GM12878 (cell line): Measurements from ENCODE around the gene COL1A1. TPM values are rescaled to one million over a fixed set of nuclear protein-coding genes. Genes with fewer than 3 reads are reported as not detected.

Experiments
- ATAC-seq: fragments of 200-7000 bp; cut with Tn5 transposase; 3 replicates; pipeline ENCODE4 v1.9.1; 2020; ENCODE audit warnings: mild to moderate bottlenecking, moderate library complexity
- BruUV-seq: library from RNA; stranded (reverse); fragments of 400-500 nt; replicated peaks from 2 replicates; lab custom pipeline; 2021; lab: Mats Ljungman, UMichigan
- CTCF ChIA-PET: fragments of 300-600 bp; sonication (Branson Sonifier 250); formaldehyde crosslinking; extraction: SDS; loops from one replicate; lab custom pipeline; 2021; ENCODE audit warnings: inconsistent platforms; lab: Yijun Ruan, JAX
- POLR2A ChIA-PET: fragments of 350-600 bp; formaldehyde crosslinking; extraction: SDS; loops from one replicate; lab custom pipeline; 2021; ENCODE audit warnings: inconsistent platforms; lab: Charles Lee
- RAD21 ChIA-PET: fragments of 300-600 bp; sonication (Branson Sonifier 250); formaldehyde crosslinking; loops from one replicate; lab custom pipeline; 2023; ENCODE audit warnings: antibody characterized with exemption; ENCODE audit not compliant: unreplicated experiment; lab: Charles Lee
- SMC1A ChIA-PET: fragments of 300-600 bp; sonication (Branson Sonifier 250); formaldehyde crosslinking; loops from one replicate; lab custom pipeline; 2023; ENCODE audit not compliant: unreplicated experiment, uncharacterized antibody; lab: Charles Lee
- DNase-seq: peaks from one replicate; pipeline ENCODE4 v3.0.0-alpha.2; 2011; ENCODE audit warnings: low read depth, low spot score
- FAIRE-seq: peaks from 3 replicates; lab custom pipeline; 2011; peaks lifted over from hg19 to GRCh38; lab: Jason Lieb, UNC
- H2AFZ ChIP-seq: 2 replicates; pipeline ENCODE4 v1.6.0; 2011; ENCODE audit warnings: low read depth, low read length, control low read depth; ENCODE audit not compliant: control insufficient read depth
- H3K27ac ChIP-seq: 2 replicates; pipeline ENCODE4 v1.5.1; 2011; ENCODE audit warnings: control low read depth; ENCODE audit not compliant: control insufficient read depth, insufficient read depth
- H3K27me3 ChIP-seq, 2 experiments: replicated peaks in 1 of 2; 2 replicates each; pipeline versions ENCODE4 v1.6.0 to v1.6.1; 2011; ENCODE audit warnings: low read length in 1 of 2; ENCODE audit not compliant: control insufficient read depth in 2 of 2, insufficient read depth in 2 of 2
- H3K36me3 ChIP-seq, 2 experiments: 2 replicates each; pipeline ENCODE4 v1.5.1; 2011; ENCODE audit warnings: low read length in 1 of 2; ENCODE audit not compliant: control insufficient read depth in 2 of 2, insufficient read depth in 2 of 2
- H3K4me1 ChIP-seq: 2 replicates; pipeline ENCODE4 v1.6.1; 2011; ENCODE audit warnings: mild to moderate bottlenecking, low read length, moderate library complexity, mixed read lengths; ENCODE audit not compliant: control insufficient read depth, insufficient read depth
- H3K4me2 ChIP-seq: 2 replicates; pipeline ENCODE4 v1.6.0; 2011; ENCODE audit warnings: control low read depth; ENCODE audit not compliant: control insufficient read depth, insufficient read depth
- H3K4me3 ChIP-seq: fragments of 200-600 bp; sonication (generic); 2 replicates; pipeline ENCODE4 v1.5.1; 2016
- H3K79me2 ChIP-seq: 2 replicates; pipeline ENCODE4 v1.6.0; 2011; ENCODE audit warnings: low read length; ENCODE audit not compliant: control insufficient read depth, insufficient read depth
- H3K9ac ChIP-seq: 2 replicates; pipeline ENCODE4 v1.8.0; 2011; ENCODE audit warnings: low read length, control low read depth, mixed read lengths; ENCODE audit not compliant: control insufficient read depth, insufficient read depth
- H3K9me3 ChIP-seq: replicated peaks from 3 replicates; pipeline ENCODE4 v1.5.1; 2011; ENCODE audit warnings: mild to moderate bottlenecking, low read length; ENCODE audit not compliant: control insufficient read depth, insufficient read depth
- H4K20me1 ChIP-seq: 2 replicates; pipeline ENCODE4 v1.6.0; 2011; ENCODE audit not compliant: control insufficient read depth, insufficient read depth
- CREM ChIP-seq: IDR thresholded peaks from 2 replicates; pipeline ENCODE4 v1.6.1; 2014; ENCODE audit warnings: antibody characterized with exemption, low read depth
- EGR1 ChIP-seq, 2 experiments: IDR thresholded peaks; 1 replicate in 1 of 2; 2 replicates in 1 of 2; pipeline ENCODE4 v1.6.1; 2011 to 2012; ENCODE audit warnings: low read depth in 2 of 2, low read length in 2 of 2, borderline replicate concordance in 1 of 2, mild to moderate bottlenecking in 1 of 2, moderate library complexity in 1 of 2
- HSF1 ChIP-seq: fragments of 150-350 bp; IDR thresholded peaks from 2 replicates; pipeline ENCODE4 v1.6.1; 2014; ENCODE audit warnings: mild to moderate bottlenecking, low read depth, low read length
- IKZF1 ChIP-seq: fragments of 450-650 bp; conservative IDR thresholded peaks from 2 replicates; pipeline ENCODE4 v1.6.1; 2017; ENCODE audit warnings: antibody characterized with exemption, mild to moderate bottlenecking
- KDM1A ChIP-seq: fragments of 200-600 bp; sonication (generic); IDR thresholded peaks from 2 replicates; pipeline ENCODE4 v1.6.1; 2016; ENCODE audit warnings: borderline replicate concordance
- KLF5 ChIP-seq: fragments of 450-650 bp; IDR thresholded peaks from 2 replicates; pipeline ENCODE4 v1.6.1; 2014; ENCODE audit warnings: mild to moderate bottlenecking; ENCODE audit not compliant: partially characterized antibody
- MEF2B ChIP-seq: fragments of 450-650 bp; IDR thresholded peaks from 2 replicates; pipeline ENCODE4 v1.6.1; 2018; ENCODE audit warnings: mild to moderate bottlenecking, moderate library complexity; ENCODE audit not compliant: partially characterized antibody, poor library complexity, severe bottlenecking
- NFXL1 ChIP-seq: fragments of 450-650 bp; IDR thresholded peaks from 2 replicates; pipeline ENCODE4 v1.6.1; 2017; ENCODE audit warnings: antibody characterized with exemption, mild to moderate bottlenecking, borderline replicate concordance
- NFYA ChIP-seq: IDR thresholded peaks from 2 replicates; pipeline ENCODE4 v1.6.1; 2011; ENCODE audit warnings: low read depth, mild to moderate bottlenecking, low read length, improper control_type of control experiment, borderline replicate concordance
- RELB ChIP-seq: fragments of 450-650 bp; IDR thresholded peaks from 2 replicates; pipeline ENCODE4 v1.6.1; 2017; ENCODE audit warnings: low read depth, mild to moderate bottlenecking, moderate library complexity
- SKIL ChIP-seq: fragments of 450-650 bp; IDR thresholded peaks from 2 replicates; pipeline ENCODE4 v1.6.1; 2017; ENCODE audit warnings: mild to moderate bottlenecking, low read depth, inconsistent platforms; ENCODE audit not compliant: poor library complexity, severe bottlenecking
- ZBTB33 ChIP-seq: fragments of 450-650 bp; IDR thresholded peaks from 2 replicates; pipeline ENCODE4 v1.6.1; 2017; ENCODE audit warnings: mild to moderate bottlenecking
- ZNF384 ChIP-seq: IDR thresholded peaks from 2 replicates; pipeline ENCODE4 v1.6.1; 2012; ENCODE audit warnings: low read depth, mild to moderate bottlenecking, low read length, improper control_type of control experiment, borderline replicate concordance
- WGBS: methylation state at CpG from one replicate; pipeline ENCODE4 v1.1.6; 2016; ENCODE audit warnings: low lambda C conversion rate; ENCODE audit not compliant: insufficient replicate concordance, insufficient coverage; ENCODE audit errors: missing lambda C conversion rate; 5-methylcytosine and 5-hydroxymethylcytosine counted together
- in situ Hi-C: fragments of 300-500 bp; cut with MboI; formaldehyde crosslinking; loops from 9 replicates; pipeline ENCODE4 v1.14.3; 2018; ENCODE audit warnings: mixed read lengths
- intact Hi-C: fragments of 100-400 bp; cut with micrococcal nuclease; formaldehyde crosslinking; loops from one replicate; pipeline ENCODE4 v1.14.2; 2022; ENCODE audit not compliant: unreplicated experiment
- polyA plus RNA-seq, 11 experiments: library from polyadenylated mRNA; depleted of rRNA in 4 of 11; unstranded in 6 of 11; stranded (reverse) in 5 of 11; fragments of >200 nt; fragmentation: Nextera tagmentation in 4 of 11; fragmentation: Illumina TruSeq in 1 of 11; extraction: Ambion mirVana in 4 of 11; extraction: Trizol in 1 of 11; gene quantifications; 1 replicate in 1 of 11; 2 replicates in 10 of 11; pipeline versions ENCODE4 v1.2.1 to v1.2.3, GENCODE V29; 2011 to 2016; ENCODE audit warnings: inconsistent platforms in 2 of 11, missing spikeins in 2 of 11, low read depth in 1 of 11
- total RNA-seq, 4 experiments: library from RNA; depleted of rRNA in 3 of 4; stranded (reverse); fragments of >200 nt in 3 of 4; fragmentation: Illumina TruSeq in 1 of 4; extraction: Trizol in 1 of 4; gene quantifications; 2 replicates each; pipeline versions ENCODE4 v1.2.1 to v1.2.3, GENCODE V29; 2013 to 2021

COL1A1 gene
- total and polyA plus RNA-seq, 10 of the 15 experiments (the other 5 are each of a cell fraction or from before 2014, with no cell fraction given): 0.18 to 7.7 (median 2.3) TPM

- 59% methylated on average over 15 of the region's 19 CpGs for WGBS
- Histone ChIP-seq H3K36me3 (peaks cover 0 to 6% of the 10 kb centered on the region in 2 experiments; a peak in 2 of 4 replicates), H4K20me1 (no peaks in the 10 kb centered on the region), H3K4me2 (peak overlapping the region; percentile 41; the same call in 1 of the 2 replicates), H3K4me3 (no peak overlapping the region), H3K27me3 (no peaks in the 10 kb centered on the region), H3K4me1 (peaks cover 23% of the 10 kb centered on the region), H2AFZ (no peak overlapping the region), H3K27ac (no peak overlapping the region), H3K9ac (no peak overlapping the region), H3K9me3 (no peaks in the 10 kb centered on the region), H3K79me2 (no peaks in the 10 kb centered on the region)
- no peak for FAIRE-seq
- CTCF ChIA-PET: interaction anchor here (0.6 to 3.5 kb wide), 3 partner anchors 15 to 105 kb away, joined by 3 to 26 read pairs (median 4); no protein-coding TSS in a partner anchor
- intact Hi-C loops (no loop called here), in situ Hi-C loops (no loop called here)
- SMC1A ChIA-PET: no interaction called here
- peak; percentile 36 for ATAC-seq
- no peak for DNase-seq
- POLR2A ChIA-PET: interaction anchor here (0.6 to 0.7 kb wide), 2 partner anchors 19 to 21 kb away, joined by 4 to 5 read pairs; partner anchors contain the start of gene SGCA
- BruUV-seq: no TSS peak
- RAD21 ChIA-PET: interaction anchor here (2.2 kb wide), 1 partner anchor 15 kb away, joined by 7 read pairs; no protein-coding TSS in a partner anchor
- no peak for TF ChIP-seq SKIL
- no peak for TF ChIP-seq KDM1A
- TF ChIP-seq MEF2B: peak; percentile 25
- TF ChIP-seq IKZF1: peak; percentile 19; the same call in 1 of the 2 replicates
- TF ChIP-seq EGR1 (IDR thresholded peaks at IDR 0.05; ENCODE audit: borderline replicate concordance in 1 of 2, low read depth in 2 of 2, low read length in 2 of 2): 0 out of 3 replicates have a peak, but pooled peaks of 1 of the 2 experiments have one; percentile 3
- TF ChIP-seq CREM: no peak
- TF ChIP-seq RELB: 0 out of 2 replicates have a peak, but pooled peaks have one; percentile 13
- peak; percentile 50; the same call in 1 of the 2 replicates for TF ChIP-seq ZNF384
- no peak for TF ChIP-seq NFXL1
- no peak for TF ChIP-seq KLF5
- no peak for TF ChIP-seq NFYA
- TF ChIP-seq HSF1: no peak
- TF ChIP-seq ZBTB33: no peak
These were observed 16.6 kb downstream of the COL1A1 start for GRCh38 chr17:50184611-50185398.
